Effector memory CD4-positive, alpha-beta T cell (primary cell): ENCODE data around the gene GZF1.

Experiments
- DNase-seq, 3 donors: peaks; one replicate each; pipeline ENCODE4 v3.0.0-alpha.2; 2020
- H3K27ac ChIP-seq: 2 replicates; pipeline ENCODE4 v1.7.0; 2013; ENCODE audit warnings: mild to moderate bottlenecking, low read length, moderate library complexity; ENCODE audit not compliant: insufficient read depth, poor library complexity, severe bottlenecking
- H3K27me3 ChIP-seq: replicated peaks from 2 replicates; pipeline ENCODE4 v1.7.0; 2013; ENCODE audit warnings: mild to moderate bottlenecking, low read length; ENCODE audit not compliant: insufficient read depth, control insufficient read depth, poor library complexity, severe bottlenecking
- H3K36me3 ChIP-seq: 2 replicates; pipeline ENCODE4 v1.7.0; 2013; ENCODE audit warnings: mild to moderate bottlenecking, low read length, moderate library complexity; ENCODE audit not compliant: control insufficient read depth, insufficient read depth
- H3K4me1 ChIP-seq: 2 replicates; pipeline ENCODE4 v1.7.0; 2013; ENCODE audit warnings: low read length, mild to moderate bottlenecking; ENCODE audit not compliant: control insufficient read depth, insufficient read depth, poor library complexity, severe bottlenecking
- H3K4me3 ChIP-seq: 2 replicates; pipeline ENCODE4 v1.7.0; 2013; ENCODE audit warnings: low read length, low read depth, mild to moderate bottlenecking; ENCODE audit not compliant: insufficient read depth, poor library complexity, severe bottlenecking
- H3K9me3 ChIP-seq: 2 replicates; pipeline ENCODE4 v1.7.0; 2013; ENCODE audit warnings: mild to moderate bottlenecking, low read length, moderate library complexity; ENCODE audit not compliant: control insufficient read depth

GZF1 gene

GRCh38 chr20:23327617-23328333, 34.2 kb upstream of the GZF1 start:
- DNase-seq = no peak
- no peak overlapping the region for H3K27ac ChIP-seq
- no peaks in the 10 kb centered on the region for H3K4me1 ChIP-seq
- H3K4me3 ChIP-seq = no peak overlapping the region
- no peaks in the 10 kb centered on the region for H3K9me3 ChIP-seq
- no peaks in the 10 kb centered on the region for H3K27me3 ChIP-seq
- no peaks in the 10 kb centered on the region for H3K36me3 ChIP-seq

GRCh38 chr20:23331450-23332350, 30.3 kb upstream of the GZF1 start:
- H3K27ac ChIP-seq = no peak overlapping the region
- no peaks in the 10 kb centered on the region for H3K4me1 ChIP-seq
- no peaks in the 10 kb centered on the region for H3K36me3 ChIP-seq
- no peak overlapping the region for H3K4me3 ChIP-seq
- no peaks in the 10 kb centered on the region for H3K9me3 ChIP-seq
- H3K27me3 ChIP-seq = no peaks in the 10 kb centered on the region
- no peak for DNase-seq

- DNase-seq = no peak
- no peaks in the 10 kb centered on the region for H3K4me1 ChIP-seq
- no peaks in the 10 kb centered on the region for H3K9me3 ChIP-seq
Observed at GRCh38 chr20:23332467-23332866, 29.5 kb upstream of the GZF1 start.

GRCh38 chr20:23334111-23334510, 27.9 kb upstream of the GZF1 start:
- no peaks in the 10 kb centered on the region for H3K27me3 ChIP-seq
- no peak overlapping the region for H3K27ac ChIP-seq
- H3K4me1 ChIP-seq = no peaks in the 10 kb centered on the region
- H3K9me3 ChIP-seq = no peaks in the 10 kb centered on the region
- no peak for DNase-seq
- H3K36me3 ChIP-seq = no peaks in the 10 kb centered on the region
- H3K4me3 ChIP-seq = no peak overlapping the region

More at GRCh38 chr20:23332467-23332866, 29.5 kb upstream of the GZF1 start:
- no peaks in the 10 kb centered on the region for H3K27me3 ChIP-seq
- no peak overlapping the region for H3K27ac ChIP-seq
- H3K36me3 ChIP-seq = no peaks in the 10 kb centered on the region
- H3K4me3 ChIP-seq = no peak overlapping the region

GRCh38 chr20:23335521-23335920, 26.5 kb upstream of the GZF1 start:
- DNase-seq = no peak
- Histone ChIP-seq H3K9me3 (no peaks in the 10 kb centered on the region), H3K4me3 (no peak overlapping the region), H3K4me1 (no peaks in the 10 kb centered on the region), H3K36me3 (no peaks in the 10 kb centered on the region), H3K27ac (no peak overlapping the region), H3K27me3 (no peaks in the 10 kb centered on the region)

- Histone ChIP-seq H3K27me3 (no peaks in the 10 kb centered on the region), H3K27ac (no peak overlapping the region), H3K4me3 (no peak overlapping the region), H3K36me3 (no peaks in the 10 kb centered on the region), H3K9me3 (no peaks in the 10 kb centered on the region), H3K4me1 (no peaks in the 10 kb centered on the region)
- no peak for DNase-seq
Observed at GRCh38 chr20:23336476-23336875, 25.5 kb upstream of the GZF1 start.

- no peak overlapping the region for H3K27ac ChIP-seq
- no peaks in the 10 kb centered on the region for H3K27me3 ChIP-seq
- H3K9me3 ChIP-seq = no peaks in the 10 kb centered on the region
- DNase-seq = no peak
- H3K36me3 ChIP-seq = no peaks in the 10 kb centered on the region
- no peak overlapping the region for H3K4me3 ChIP-seq
- H3K4me1 ChIP-seq = no peaks in the 10 kb centered on the region
Observed at GRCh38 chr20:23337312-23337711, 24.7 kb upstream of the GZF1 start.

- Histone ChIP-seq H3K27me3 (no peaks in the 10 kb centered on the region), H3K36me3 (no peaks in the 10 kb centered on the region), H3K9me3 (no peaks in the 10 kb centered on the region), H3K27ac (no peak overlapping the region), H3K4me1 (no peaks in the 10 kb centered on the region), H3K4me3 (no peak overlapping the region)
- DNase-seq = no peak
Observed at GRCh38 chr20:23339986-23340385, 22.0 kb upstream of the GZF1 start.

- Histone ChIP-seq H3K4me3 (no peak overlapping the region), H3K27ac (no peak overlapping the region), H3K27me3 (no peaks in the 10 kb centered on the region), H3K36me3 (no peaks in the 10 kb centered on the region), H3K4me1 (no peaks in the 10 kb centered on the region), H3K9me3 (no peaks in the 10 kb centered on the region)
- DNase-seq = no peak
Observed at GRCh38 chr20:23340524-23340923, 21.5 kb upstream of the GZF1 start.

GRCh38 chr20:23341073-23341472, 20.9 kb upstream of the GZF1 start:
- Histone ChIP-seq H3K4me1 (no peaks in the 10 kb centered on the region), H3K36me3 (no peaks in the 10 kb centered on the region), H3K27ac (no peak overlapping the region), H3K4me3 (no peak overlapping the region), H3K9me3 (no peaks in the 10 kb centered on the region), H3K27me3 (no peaks in the 10 kb centered on the region)
- no peak for DNase-seq
